ENCODE data around the gene ACD.
"Not testable (repeated sequence)": the region's sequence is repeated elsewhere in the genome, so short reads cannot be mapped to it uniquely, and the experiment has no call there.

The ACD gene

GRCh38 chr16:67659675-67660563 lies at the start of gene ACD:
TSS of gene ACD (minus strand) at chr16:67660260. CDS start at chr16:67660220, 40 bp downstream.
- peak; percentile 66 for DNase-seq

GRCh38 chr16:67709050-67709449 lies 49.0 kb upstream of the ACD start:
- DNase-seq: no peak

DNA sequence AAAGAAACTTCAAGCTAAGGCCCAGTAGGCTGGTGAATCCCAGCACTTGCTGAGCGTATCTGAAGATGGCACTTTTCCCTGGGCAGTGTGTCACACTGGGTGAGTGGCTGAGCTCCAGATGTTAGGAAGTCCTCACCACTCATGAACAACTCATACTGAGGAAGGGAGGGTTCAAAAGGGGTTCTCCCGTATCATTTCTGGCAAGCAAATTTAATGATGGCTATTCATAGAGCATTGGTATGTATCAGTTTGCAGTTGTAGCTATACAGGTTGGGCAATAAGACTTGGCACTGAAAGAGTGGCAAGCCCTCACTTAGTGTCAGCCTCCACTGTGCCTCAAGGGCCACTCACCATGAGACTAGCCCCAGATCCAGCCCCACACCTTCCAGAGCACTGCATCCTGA lies 48.3 kb upstream of the ACD start:
- DNase-seq: no peak

DNA sequence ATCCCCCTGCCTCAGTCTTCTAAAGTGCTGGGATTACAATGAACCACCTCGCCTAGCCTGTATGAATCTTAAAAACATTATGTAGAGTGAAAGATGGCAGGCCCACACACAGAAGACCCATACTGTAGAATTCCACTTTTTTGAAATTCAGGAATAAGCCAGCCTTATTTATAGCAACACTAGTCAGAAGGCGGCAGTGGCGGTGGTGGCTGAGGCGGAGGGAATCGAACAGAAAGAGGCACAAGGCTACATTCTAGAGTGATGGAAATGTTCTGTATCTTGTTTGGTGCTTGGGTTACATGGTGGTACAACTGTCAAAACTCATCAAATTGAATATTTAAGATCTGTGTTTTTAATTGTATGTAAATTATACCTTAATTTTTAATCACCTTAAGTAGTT lies 47.7 kb upstream of the ACD start:
- no peak for DNase-seq

GRCh38 chr16:67707210-67707609 lies 47.1 kb upstream of the ACD start:
- no peak for DNase-seq

DNA sequence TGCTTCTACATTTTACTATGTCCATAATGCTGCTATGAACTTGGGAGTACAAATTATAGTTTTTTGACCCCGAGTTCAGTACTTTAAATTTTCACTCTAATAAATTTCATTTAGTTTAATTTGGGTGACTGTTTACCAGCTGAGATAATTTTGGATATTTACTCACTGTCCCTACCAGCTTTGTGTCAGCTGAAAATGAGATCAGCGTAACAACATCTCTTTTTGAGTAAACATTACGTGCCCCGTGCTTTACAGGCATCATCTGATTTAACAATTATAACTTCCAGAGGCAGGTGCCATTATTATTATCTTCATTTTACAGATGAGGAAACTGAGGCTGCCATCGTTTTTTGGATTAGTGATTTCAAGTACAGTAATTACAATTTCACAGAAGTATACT lies 44.0 kb upstream of the ACD start:
- no peak for DNase-seq

GRCh38 chr16:67703626-67704025 lies 43.6 kb upstream of the ACD start:
- DNase-seq: no peak

GRCh38 chr16:67702130-67702529 lies 42.1 kb upstream of the ACD start:
- DNase-seq: no peak

GRCh38 chr16:67701420-67701819 lies 41.4 kb upstream of the ACD start:
- DNase-seq: no peak

DNA sequence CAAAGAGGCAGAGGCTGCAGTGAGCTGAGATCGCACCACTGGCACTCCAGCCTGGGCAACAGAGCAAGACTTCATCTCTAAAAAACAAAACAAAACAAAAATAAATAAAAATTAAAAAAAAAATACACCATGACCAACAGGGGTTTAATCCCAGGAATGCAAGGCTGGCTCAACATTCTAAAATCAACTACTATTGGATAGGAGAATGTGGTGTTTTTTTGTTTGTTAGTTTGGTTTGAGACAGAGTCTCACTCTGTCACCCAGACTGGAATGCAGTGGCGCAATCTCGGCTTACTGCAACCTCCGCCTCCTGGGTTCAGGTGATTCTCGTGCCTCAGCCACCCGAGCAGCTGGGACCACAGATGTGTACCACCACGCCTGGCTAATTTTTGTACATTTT lies 39.2 kb upstream of the ACD start:
- DNase-seq: no peak

DNA sequence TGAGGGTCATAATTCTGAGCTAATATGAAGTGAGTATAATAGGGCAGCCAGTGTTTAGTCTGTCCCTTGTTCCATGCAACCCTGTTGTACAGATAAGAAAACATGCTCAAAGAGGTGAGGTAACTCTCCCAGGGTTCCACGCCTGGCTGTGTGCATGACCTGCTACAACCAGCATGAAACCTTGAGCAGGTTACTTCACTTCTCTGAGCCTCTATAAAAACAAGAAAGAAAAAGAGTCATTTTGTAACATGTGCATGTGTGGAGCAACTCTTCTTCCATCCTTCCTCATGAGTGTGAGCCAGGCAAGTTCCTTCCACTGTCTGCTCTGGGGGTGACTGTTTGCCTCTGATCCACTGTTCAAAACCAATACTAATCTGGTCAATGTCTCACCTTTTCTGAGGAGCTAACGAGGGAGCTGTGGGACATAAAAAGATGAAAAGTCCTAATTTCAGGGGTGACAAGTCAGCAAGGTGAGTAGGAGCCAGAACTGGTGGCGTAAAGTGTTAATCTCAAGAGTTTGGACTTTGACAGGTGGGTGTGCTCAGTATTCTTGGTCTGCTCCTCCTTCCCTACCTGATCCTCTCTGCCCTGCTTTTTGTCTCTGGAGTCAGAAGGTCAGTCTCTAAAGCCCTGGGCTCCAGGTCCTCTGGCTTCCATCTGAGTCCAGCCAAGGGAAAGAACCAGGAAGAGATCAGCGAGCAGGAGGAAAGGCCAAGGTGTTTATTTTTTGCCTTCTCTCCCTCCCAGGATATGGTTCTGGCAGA lies 37.5 kb upstream of the ACD start:
- DNase-seq: peak; percentile 63

GRCh38 chr16:67694611-67695010 lies 34.6 kb upstream of the ACD start:
- DNase-seq: no peak

DNA sequence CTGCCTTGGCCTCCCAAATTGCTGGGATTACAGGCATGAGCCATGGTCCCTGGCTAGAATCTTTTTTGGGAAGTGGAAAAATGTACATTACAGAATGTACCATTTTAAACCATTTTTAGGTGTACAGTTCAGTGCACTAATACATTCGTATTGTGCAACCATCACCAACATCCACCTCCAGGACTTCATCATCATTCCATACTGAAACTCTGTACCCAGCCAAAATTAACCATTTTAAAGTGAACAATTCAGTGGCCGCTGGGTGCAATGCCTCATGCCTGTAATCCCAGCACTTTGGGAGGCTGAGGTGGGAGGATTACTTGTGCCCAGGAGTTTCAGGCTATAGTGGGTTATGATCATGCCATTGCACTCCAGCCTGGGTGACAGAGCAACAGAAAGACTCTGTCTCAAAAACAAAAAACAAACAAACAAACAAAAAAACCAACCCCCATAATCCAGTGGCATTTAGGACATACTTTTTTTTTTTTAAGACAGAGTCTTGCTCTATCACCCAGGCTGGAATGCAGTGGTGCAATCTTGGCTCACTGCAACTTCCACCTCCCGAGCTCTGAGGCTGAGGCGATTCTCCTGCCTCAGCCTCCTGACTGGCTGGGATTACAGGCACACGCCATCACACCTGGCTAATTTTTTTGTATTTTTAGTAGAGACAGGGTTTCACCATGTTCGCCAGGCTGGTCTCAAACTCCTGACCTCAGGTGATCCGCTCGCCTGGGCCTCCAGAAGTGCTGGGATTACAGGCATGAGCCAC lies 33.6 kb upstream of the ACD start:
- DNase-seq: not testable (repeated sequence)

DNA sequence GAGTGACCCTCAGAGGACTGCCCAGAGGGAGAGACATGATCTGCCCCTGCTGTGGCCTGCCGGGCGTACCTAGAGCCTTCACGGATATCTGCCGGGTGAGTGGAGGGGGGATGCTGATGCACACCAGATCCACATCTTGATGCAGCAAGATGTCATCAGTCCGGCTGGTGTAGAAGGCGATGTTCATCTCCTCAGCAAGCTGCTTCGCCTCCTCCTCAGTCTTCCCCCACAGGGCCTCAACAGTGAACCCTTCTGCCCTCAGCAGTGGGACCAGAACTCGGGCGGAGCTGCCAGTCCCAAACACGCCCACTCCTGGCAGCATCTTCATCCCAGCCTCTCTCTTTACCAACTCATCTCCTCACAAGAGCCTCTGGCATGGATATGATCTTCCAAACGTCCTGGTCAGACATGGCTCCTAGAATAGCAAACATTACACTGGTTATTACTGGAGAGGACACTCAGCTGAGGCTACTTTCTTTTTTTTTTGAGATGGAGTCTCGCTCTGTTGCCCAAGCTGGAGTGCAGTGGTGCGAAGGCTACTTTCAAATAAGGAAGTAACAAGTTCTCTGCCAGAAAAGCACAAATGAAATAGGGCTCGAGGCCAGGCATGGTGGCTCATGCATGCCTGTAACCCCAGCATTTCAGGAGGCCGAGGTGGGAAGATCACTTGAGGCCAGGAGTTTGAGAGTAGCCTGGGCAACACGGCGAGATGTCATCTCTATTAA lies 25.5 kb upstream of the ACD start:
- no peak for DNase-seq

GRCh38 chr16:67683767-67684166 lies 23.7 kb upstream of the ACD start:
- no peak for DNase-seq

- DNase-seq: no peak
Measured at GRCh38 chr16:67679935-67680897, 20.2 kb upstream of the ACD start.

DNA sequence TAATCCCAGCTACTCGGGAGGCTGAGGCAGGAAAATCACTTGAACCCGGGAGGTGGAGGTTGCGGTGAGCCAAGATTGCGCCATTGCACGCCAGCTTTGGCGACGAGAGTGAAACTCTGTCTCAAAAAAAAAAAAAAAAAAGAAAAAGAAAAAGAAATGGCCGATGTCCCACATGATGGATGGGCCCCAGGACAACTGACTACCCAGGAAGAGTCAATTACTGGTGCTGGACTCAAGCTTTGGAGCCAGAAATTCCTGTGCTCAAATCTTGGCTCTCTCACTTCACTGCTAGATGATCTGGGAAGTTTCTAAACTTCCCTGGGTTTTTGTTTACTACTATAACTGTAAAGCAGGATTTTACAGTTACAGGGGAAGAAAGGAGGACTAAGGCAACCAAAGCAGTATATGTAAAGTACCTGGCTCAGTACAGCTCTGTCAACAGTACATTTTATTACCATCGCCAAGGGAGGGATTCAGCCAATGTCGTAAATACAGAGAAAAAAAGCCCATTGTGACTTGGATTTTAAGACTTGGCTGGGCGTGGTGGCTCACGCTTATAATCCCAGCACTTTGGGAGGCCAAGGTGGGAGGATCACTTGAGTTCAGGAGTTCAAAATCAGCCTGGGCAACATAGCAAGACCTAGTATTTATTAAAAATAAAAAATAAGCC lies 18.4 kb upstream of the ACD start:
- DNase-seq: no peak

DNA sequence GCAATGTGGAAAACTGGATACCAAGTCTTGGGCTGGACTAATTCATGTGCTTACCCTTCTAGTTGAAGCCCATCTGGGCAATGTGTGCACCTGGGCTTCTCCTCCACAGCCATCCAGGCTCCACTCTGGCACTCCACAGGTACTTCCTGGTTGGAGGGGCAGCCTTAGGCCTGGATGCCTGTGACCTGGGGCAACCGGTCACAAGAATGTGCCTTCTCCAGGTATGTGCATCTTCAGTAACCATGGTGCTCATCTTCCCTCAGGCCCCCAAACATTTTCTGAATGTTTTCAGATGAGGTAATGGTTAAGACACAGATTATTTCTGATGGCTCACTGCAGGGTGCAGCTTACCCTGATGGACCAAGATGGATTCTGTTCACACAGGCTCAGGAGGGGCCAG lies 17.7 kb upstream of the ACD start:
- DNase-seq: no peak

DNA sequence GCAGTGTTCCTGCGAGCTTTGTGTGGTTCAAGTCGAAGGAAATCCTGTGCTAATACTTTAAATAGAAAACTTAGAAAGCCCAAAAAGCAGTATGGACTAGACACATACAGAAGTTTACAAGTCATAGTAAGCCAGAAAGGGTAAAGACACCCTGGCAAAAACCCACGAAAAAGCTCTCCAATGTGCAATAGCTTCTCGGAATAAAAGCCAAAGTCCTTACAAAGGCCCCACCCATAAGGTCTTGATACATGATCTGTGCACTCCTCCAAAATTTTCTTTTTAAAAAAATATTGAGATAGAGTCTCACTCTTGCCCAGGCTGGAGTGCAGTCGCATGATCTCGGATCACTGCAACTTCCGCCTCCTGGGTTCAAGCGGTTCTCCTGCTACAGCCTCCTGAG lies 16.9 kb upstream of the ACD start:
- no peak for DNase-seq

GRCh38 chr16:67676516-67676915 lies 16.5 kb upstream of the ACD start:
- no peak for DNase-seq

DNA sequence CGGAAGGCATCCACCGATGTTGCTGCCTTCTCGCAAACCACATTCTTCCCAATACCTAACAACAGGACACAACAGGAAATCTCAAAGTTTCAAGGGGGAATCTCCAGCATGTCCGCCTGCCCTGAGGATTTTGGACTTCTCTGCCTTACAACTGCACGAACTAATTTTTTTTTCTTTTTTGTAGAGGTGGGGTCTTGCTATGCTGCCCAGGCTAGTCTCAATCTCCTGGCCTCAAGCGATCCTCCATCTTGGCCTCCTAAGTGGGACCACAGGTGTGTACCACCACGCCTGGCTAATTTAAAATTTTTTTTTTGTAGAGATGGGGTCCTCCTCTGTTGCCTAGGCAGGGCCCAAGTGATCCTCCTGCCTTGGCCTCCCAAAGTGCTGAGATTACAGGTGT lies 15.9 kb upstream of the ACD start:
- no peak for DNase-seq

Measured in GF-D8 (cell line).